Mucosa of descending colon (tissue), 3 donors: ENCODE data around the gene RPS21. TPM values are rescaled to one million over a fixed set of nuclear protein-coding genes. Genes with fewer than 3 reads are reported as not detected.

Experiments
- ATAC-seq: fragments of 200-7000 bp; cut with Tn5 transposase; one replicate; pipeline ENCODE4 v1.9.1; 2020; ENCODE audit warnings: mild to moderate bottlenecking, moderate library complexity
- DNase-seq, 3 donors: peaks; one replicate each; pipeline ENCODE4 v3.0.0-alpha.2; 2020
- H3K36me3 ChIP-seq: fragments of 200-600 bp; one replicate; pipeline ENCODE4 v1.8.0; 2021; ENCODE audit warnings: low read depth, mild to moderate bottlenecking
- H3K4me1 ChIP-seq: fragments of 200-600 bp; one replicate; pipeline ENCODE4 v1.8.0; 2021; ENCODE audit warnings: low read depth, mild to moderate bottlenecking
- H3K4me3 ChIP-seq: fragments of 200-600 bp; one replicate; pipeline ENCODE4 v1.8.0; 2021; ENCODE audit warnings: mild to moderate bottlenecking
- H3K9me3 ChIP-seq: fragments of 200-600 bp; one replicate; pipeline ENCODE4 v1.8.0; 2021; ENCODE audit warnings: mild to moderate bottlenecking
- CTCF ChIP-seq: fragments of 200-600 bp; IDR thresholded peaks from one replicate; pipeline ENCODE4 v1.8.0; 2022; ENCODE audit warnings: antibody characterized with exemption, mild to moderate bottlenecking
- intact Hi-C, 2 donors: fragments of 100-400 bp; cut with DNase I in 1 of 2; cut with micrococcal nuclease in 1 of 2; formaldehyde crosslinking; loops; one replicate each; pipeline versions ENCODE4 v1.11.0 to v1.11.1; 2022; cut with DNase I, micrococcal nuclease
- total RNA-seq, 3 donors: library from RNA; stranded (reverse); fragmentation: NEBNext Ultra II Directional in 2 of 3; extraction: Animal tissue kit (Norgen Biotek cat#: 25700) in 2 of 3; gene quantifications; one replicate each; pipeline versions ENCODE4 v1.2.1 to v1.2.4, GENCODE V29; 2021 to 2023
- donor health status: DM: no; HTN: no; CAD: no; lungs with moderate emphysema.
- donor health status: DM: no; HTN: no; CAD: no.
- donor health status: DM: no; HTN: yes; CAD: no.

The RPS21 gene
- total RNA-seq, 3 donors from 2014 or later: 1,171 to 1,284 (median 1,191) TPM

DNA sequence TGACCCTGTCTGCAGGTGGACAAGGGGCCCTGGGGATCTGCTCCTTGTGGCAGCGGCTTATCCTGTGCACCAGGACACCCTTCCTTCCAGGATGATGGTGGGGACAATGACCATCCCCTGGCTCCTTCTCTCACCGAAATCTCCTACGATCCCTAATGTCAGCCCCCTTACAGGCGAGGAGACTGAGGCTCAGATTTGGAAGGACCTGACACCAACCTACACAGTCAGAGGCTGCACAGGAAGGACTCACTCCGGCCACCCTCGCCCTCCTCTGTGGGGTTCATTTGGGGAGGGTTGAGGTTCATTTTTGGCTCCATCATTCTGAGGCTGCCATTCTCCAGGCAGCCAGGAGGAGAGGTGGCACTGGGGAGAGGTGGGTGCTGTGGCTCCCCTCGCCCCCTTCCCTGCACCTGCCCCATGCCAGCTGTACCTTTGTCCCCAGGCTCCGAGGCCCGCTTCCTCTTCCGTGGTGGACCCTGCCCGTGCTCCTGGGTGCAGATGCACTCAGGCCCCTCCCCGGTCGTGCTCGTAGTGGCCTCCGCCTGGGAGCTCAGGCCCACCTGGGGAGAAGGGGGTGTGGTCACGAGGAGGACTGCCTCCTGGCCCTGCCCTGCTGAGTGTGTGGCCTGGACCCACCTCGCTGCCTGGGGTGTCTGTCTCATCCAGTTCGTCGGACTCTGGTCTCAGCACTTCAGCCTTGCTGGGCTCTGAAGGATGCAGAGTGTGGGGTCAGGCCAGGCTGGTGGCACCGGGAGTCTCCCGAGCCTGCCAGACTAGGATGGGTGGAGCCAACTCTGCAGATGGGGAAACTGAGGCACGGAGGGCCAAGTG, 25.5 kb downstream of the RPS21 start:
- ATAC-seq (peak; percentile 79), DNase-seq (peak; percentile 91 to 94 (median 92))
- Histone ChIP-seq H3K36me3 (no peaks in the 10 kb centered on the region), H3K4me3 (no peak overlapping the region), H3K4me1 (peaks cover 43% of the 10 kb centered on the region), H3K9me3 (no peaks in the 10 kb centered on the region)
- intact Hi-C loops: no loop called here
- no peak for TF ChIP-seq CTCF

- H3K4me1 ChIP-seq: peaks cover 37% of the 10 kb centered on the region
- DNase-seq: peak; percentile 62 to 78 (median 77)
- intact Hi-C loops: no loop called here
These were observed 26.2 kb downstream of the RPS21 start for GRCh38 chr20:62413025-62413570.

DNA sequence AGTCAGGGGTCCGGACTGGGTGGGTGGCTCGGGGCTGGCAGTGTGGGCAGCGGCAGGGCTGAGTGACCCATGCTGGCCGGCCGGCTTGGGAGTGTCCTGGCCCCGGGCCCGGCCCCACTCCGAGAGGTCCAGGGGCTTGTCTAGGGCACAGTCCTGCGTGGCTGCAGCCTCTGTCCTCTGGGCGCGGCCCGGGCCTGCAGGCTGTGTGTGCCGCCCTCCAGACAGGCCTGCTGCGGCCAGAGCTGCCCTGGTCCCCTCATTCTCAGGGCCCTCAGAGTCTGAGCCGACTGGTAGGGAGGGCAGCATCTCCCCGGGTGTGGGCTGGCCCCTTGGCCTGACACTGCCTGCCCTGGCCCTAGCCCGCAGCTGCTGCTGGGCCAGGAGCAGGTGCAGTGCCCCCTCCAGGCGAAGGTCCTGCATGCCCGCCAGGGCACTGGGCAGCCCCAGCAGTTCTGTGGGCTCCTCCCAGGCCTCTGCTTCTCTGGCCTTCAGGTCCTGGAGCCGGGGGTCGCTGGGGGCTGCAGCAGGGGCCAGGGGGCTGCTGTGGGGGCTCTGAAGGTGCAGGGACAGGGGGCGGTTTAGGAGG, 27.1 kb downstream of the RPS21 start:
- intact Hi-C loops: no loop called here
- no peak for ATAC-seq
- H3K4me1 ChIP-seq: peaks cover 33% of the 10 kb centered on the region
- peak in 2 of 3 donors; percentile 42 to 58 for DNase-seq
- H3K9me3 ChIP-seq: no peaks in the 10 kb centered on the region
- H3K36me3 ChIP-seq: no peaks in the 10 kb centered on the region
- TF ChIP-seq CTCF: no peak
- no peak overlapping the region for H3K4me3 ChIP-seq

More at GRCh38 chr20:62413025-62413570, 26.2 kb downstream of the RPS21 start:
- TF ChIP-seq CTCF: no peak
- no peaks in the 10 kb centered on the region for H3K9me3 ChIP-seq
- ATAC-seq: peak; percentile 28
- H3K4me3 ChIP-seq: no peak overlapping the region
- no peaks in the 10 kb centered on the region for H3K36me3 ChIP-seq

- Histone ChIP-seq H3K9me3 (no peaks in the 10 kb centered on the region), H3K4me3 (no peak overlapping the region), H3K36me3 (no peaks in the 10 kb centered on the region), H3K4me1 (peaks cover 20% of the 10 kb centered on the region)
- no peak for TF ChIP-seq CTCF
- ATAC-seq (no peak), DNase-seq (no peak)
- intact Hi-C loops: no loop called here
These were observed 28.6 kb downstream of the RPS21 start for GRCh38 chr20:62415354-62416111.
